ENCODE results near the gene NR3C2.
"Not testable (repeated sequence)": the region's sequence is repeated elsewhere in the genome, so short reads cannot be mapped to it uniquely, and the experiment has no call there.

NR3C2 gene

DNA sequence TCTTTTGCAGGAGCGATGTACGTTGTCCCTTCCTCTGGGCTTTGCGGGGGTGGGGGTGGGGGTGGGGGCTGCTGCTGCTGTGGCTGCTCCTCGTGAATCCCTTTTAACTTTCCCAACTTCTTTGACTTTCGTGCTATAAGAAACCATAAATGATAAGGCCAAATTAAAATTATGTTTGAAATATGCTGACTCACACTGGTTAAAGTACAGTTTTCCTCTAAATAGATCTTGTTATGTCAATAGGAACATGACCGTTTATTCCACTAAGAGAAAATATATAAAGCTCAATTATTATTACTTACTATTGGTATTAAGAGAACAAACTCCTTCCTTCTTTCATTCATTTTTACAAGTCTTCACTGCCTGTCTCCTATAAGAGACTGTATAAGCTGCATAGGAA is 287.4 kb downstream of the NR3C2 start:
- no peak for DNase-seq

DNA sequence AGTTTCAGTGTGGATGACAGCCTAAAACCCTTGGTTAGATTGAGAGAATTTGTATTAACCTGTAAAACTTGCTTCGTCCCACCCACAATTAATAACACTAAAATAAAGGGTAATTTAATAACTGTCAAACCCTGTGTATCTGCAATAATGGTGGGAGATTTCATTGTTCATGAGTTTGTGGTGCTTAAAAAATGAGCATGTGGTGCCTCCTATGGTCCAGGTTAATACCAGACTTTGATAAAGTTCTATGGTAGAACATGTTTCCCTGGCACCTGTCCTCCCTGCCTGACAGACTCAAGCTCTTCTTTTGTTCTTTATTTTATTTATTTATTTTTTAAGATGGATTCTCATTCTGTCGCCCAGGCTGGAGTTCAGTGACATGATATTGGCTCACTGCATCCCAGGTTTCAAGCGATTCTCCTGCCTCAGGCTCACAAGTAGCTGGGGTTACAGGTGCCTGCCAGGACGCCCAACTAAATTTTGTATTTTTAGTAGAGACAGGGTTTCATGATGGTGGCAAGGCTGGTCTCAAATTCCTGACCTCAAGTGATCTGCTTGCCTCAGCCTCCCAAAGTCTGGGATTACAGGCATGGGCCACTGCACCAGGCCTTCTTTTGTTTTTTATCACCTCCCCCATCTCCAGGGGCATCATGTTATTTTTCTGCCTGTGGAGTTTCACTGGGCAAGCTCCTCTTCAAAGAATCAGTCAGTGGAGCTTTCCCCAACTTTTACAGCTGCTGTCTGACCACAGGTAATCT is 289.2 kb downstream of the NR3C2 start:
- peak in 1 of 2 experiments; percentile 16 for DNase-seq

DNA sequence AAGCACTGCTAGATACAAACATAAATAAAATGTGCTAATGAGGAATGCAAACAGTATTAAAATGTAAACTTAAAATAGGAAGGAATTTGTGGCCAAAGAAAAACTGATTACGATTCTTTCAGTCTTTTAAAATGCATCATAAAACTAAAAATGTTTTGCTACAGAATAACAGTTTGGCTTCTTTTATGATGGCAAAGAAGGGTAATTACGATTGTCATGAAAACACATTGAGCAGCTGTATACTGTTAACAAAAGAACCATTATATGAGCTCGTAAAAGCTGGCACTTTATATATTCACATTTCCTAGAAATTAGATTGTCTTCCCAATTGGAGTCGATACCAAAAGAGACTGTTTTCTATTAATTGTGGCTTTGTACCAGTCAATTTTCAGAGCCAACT is 290.4 kb downstream of the NR3C2 start:
- no peak for DNase-seq

DNA sequence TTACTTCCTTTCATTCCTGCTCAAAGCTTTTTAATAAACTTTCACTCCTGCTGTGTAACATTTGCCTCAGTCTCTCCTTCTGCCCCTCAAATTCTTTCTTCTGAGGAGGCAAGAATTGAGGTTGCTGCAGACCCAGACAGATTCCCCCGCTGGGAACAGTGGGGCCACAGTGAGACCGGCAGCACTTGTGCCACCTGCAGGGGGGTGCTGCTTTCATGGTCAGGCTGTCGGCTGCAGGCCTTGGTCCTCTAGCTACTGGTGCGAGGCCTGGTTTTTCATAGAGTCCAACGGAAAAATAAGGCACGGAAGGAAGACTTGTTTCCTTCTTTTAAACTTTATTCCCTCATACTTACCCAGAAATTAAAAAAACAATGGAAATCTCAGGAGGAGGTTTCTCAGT is 296.7 kb downstream of the NR3C2 start:
- DNase-seq: no peak

DNA sequence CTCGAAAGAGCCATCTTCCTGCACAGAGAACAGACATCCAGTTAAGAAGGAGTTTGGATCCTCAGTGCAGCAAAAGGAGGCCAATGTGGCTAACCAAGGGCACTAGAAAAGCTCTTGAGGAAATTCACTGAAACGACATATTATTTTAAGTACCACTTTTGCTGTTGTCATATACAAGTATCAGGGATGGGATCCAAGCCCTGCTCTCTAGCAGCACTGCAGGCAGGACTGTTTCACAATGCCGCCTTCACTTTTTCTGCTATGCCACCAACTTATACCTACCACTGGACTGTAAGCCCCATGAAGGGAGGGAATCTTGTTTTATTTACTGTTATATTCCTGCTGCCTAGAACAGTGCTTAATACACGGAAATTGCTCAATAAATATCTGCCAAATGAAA is 299.0 kb downstream of the NR3C2 start:
- no peak for DNase-seq

DNA sequence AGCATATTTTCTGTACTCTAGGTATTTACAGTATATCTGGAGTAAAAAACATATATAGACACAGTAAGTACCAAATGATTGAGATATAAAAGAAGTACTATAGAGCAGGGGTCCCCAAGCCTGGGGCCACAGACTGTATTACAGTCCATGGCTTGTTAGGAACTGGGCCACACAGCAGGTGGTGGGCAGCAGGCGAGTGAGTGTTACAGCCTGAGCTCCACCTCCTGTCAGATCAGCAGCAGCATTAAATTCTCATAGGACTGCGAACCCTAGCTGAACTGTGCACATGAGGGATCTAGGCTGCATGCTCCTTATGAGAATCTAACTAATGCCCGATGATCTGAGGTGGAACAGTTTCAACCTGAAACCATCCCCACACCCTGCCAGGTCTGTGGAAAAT is 300.7 kb downstream of the NR3C2 start:
- peak in 1 of 2 experiments; percentile 11 for DNase-seq

DNA sequence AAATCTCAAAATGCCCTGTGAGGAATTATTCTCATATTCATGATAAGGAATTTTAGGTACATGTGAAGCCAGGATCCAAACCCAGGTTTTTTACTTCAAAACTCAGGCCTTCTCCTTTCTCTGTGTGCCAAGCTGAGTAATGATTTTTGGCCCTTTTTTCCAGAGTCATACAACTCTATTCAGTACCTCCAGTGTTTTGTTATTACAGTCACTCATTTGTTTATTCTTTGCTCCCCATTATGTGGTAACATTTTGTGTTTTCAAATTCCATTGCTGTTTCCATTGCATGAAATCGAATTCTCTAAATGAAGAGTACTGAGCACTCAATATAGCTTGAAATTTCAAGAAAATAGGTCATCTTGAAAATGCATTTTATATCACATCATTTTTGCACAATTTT is 315.4 kb downstream of the NR3C2 start:
- DNase-seq: no peak

DNA sequence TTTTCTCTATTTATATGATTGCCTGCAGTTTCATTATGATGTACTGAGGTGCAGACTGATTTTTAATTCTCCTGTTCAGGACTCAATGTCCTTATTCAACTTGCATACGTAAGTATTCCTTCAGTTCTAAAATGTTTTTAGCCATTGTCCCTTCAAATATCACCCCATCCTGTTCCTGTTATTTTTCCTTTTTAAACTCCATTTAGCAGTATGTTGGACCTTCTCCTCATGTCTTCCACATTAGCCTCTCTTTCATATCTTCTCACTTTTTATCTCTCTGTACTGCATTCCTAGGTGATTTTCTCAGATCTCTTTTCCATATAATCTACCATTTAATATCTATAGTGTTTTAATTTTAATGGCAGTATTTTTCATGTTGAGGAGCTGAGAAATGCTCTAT is 317.7 kb downstream of the NR3C2 start:
- DNase-seq: no peak

DNA sequence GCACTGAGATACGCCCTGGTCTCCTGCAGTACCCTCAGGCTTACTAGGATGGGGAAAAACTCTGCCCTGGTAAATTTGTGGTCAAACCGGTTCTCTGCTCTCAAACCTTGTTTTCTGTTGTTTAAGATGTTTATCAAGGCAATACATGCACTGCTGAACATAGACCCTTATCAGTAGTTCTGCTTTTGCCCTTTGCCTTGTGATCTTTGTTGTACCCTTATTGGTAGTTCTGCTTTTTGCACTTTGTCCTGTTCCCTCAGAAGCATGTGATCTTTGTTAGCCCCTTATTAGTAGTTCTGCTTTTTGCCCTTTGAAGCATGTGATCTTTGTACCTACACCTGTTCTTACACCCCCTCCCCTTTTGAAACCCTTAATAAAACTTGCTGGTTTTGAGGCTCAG is 319.1 kb downstream of the NR3C2 start:
- not testable (repeated sequence) for DNase-seq

DNA sequence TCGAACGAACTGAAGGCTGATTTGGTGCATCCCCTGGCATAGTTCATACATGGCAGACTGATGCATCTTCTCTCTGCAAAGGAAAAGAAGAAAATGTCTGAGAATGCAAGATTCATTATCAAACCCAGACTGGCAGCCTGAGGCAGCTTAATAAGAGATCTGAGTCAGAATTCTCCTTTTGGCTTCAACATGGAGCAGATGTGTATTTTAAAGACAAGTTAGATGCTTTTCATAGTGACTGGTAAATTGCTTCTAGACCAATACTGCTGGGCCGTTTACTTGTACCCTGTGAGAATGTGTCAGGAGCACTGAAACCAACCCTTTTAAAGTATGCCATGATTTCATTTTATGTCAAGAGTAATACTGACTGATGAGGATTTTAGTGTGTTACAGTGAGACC is 322.0 kb downstream of the NR3C2 start:
- no peak for DNase-seq

DNA sequence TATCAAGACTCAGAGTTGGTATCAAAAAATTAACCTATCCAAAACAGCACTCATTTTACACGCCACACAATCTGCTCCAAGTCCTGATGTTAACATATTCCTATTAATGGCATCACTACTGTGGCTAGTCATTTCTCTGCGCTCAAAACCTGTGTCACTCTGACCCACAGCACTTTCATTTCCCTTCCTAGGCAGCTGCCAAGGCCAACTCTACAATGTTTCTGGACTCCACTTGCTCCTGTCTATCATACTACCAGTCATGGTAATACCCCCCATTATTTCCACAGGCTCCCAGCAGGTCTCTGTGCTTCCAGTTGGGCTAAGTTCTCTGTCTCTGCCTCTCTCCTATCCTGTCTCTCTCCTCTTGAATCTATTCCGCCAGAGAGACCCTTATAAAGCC is 323.6 kb downstream of the NR3C2 start:
- no peak for DNase-seq

DNA sequence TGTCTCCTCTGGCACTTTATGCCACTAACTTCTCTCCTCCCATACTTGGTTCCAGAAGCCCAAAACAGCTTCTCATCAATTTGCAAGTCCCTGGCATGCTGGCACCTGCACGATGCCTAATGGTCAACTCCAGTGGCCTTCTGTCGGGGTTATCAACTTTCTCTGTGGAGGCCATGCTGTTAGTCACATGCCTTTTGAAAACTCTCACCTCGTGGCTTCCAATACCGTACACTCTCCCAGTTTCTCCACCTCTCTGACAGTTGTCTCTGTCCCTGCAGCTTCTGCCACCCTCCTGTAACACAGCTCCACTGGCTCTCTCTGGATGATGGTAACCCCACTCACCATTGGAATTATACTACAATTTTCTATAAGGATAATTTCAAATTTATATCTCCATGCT is 324.0 kb downstream of the NR3C2 start:
- no peak for DNase-seq

DNA sequence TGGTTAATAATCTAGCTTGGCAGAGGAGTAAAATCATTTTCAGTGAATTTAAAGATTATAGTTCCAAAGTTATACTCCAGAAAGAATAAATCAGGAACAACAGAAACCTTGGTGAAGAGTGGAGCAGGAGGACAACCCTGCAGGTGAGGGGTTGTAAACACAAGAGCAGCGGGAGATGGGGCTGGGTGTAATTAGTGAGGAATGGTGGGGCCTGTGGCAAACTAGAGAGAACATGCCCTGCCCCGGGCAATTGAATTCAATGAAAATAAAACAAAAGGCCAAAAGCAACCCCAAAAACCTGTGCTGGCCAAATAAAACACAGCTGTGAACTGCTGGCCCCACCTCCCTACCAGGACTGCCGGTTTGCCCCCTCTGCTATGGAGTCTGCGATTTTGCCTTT is 325.2 kb downstream of the NR3C2 start:
- DNase-seq: no peak

DNA sequence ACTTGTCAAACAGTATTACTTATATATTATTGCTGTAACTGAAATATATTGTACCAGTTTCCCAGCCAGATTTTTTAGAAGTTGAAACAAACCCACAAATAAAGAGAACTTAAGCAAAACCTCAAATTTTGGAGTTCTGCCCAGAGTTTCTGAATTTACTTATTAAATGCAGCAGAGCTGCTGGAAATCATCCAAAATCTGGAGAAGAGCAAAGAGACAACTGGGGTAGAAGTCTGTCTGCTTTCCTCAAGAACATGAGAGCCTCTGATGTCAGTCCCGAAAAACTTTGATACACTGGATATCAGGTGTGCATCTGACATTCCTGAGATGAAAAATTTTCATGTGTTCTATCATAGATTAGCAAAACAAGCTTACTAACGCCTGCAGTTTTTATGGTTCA is 325.9 kb downstream of the NR3C2 start:
- no peak for DNase-seq

DNA sequence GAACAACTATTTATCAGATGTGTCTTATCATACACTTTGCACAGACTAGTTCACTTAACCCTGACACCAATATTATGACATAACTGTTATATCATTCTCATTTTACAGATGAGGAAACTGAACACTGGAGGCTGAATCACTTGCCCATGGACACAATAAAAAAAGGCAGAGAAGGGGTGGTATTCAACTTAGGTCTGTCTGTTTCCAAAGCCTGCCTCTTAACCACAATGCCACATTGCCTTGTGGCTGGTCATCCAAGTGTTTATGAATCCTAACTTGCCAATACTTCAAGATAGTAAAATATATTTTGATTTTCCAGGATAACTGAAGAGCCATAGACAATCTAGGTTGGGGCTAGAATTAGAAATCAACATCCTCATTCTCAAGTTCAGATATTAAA is 327.8 kb downstream of the NR3C2 start:
- DNase-seq: no peak

DNA sequence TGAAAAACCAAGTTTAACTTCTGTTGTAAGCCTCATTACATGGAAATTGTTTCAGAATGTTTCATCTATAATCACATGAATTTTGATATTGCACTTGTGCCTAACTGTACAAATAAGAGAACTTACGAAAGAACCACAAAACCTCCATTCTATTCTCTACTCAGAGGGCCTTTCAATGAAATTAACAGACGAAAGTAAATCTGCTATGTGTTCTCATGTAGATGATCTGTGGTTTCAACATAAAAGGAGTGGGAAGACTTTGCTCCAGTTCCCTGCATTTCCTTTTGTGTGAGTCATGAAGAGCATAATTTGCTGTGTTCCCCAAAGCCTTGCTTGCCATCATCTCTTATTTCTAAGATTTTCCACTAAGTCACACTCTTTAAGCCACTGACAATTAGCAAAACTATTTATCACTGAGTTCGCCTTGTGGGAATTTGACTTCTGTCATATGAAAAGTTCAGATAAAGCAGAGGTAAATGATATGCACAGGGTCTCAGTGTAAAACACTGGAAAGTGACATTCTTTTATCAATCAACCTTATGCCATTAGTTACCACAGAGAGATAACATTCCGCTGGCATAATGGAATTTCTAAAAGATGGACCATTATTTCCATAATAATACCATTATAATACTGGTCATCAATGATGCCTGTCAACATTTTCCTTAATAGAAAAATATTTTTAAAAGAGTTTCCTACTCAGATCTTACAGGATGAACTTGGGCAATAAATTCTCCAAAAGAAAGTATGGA is 329.8 kb downstream of the NR3C2 start:
- no peak for DNase-seq

DNA sequence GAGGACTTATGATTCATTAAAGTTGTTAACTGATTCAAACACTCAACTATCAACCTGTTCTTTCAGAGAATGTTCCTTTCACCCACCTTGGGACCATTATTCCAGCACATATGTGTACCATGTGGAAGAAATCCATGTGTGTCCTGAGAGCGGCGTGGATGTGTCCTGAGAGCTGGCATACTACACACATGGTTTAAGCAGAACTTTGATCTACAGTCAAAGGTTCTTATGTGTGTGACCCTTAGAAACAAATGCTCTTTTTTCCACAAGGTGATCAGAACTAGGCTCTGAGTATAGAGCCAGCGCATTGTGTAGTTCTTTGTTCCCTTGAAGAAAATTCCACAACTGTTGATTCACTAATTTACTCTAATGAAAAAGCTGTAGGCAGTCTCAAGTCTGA is 332.0 kb downstream of the NR3C2 start:
- no peak for DNase-seq

DNA sequence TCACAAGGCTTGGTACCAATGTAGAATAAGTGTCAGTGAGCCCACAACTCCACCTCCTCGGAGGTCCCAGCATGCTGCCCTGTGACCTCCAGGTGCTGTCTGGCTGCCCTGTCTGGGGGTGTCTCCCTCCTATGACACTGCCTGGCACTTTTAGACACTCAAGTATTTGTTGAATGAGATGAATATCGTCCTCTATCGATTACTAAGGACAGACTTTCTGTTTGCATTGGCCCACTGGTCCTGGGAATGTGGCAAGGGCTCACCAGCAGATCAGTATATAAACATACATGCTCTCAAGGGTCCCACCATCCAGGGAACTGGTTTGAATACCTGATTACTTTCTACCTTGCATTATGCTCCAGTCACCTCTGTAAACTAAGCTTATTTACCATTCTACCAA is 333.0 kb downstream of the NR3C2 start:
- DNase-seq: no peak

DNA sequence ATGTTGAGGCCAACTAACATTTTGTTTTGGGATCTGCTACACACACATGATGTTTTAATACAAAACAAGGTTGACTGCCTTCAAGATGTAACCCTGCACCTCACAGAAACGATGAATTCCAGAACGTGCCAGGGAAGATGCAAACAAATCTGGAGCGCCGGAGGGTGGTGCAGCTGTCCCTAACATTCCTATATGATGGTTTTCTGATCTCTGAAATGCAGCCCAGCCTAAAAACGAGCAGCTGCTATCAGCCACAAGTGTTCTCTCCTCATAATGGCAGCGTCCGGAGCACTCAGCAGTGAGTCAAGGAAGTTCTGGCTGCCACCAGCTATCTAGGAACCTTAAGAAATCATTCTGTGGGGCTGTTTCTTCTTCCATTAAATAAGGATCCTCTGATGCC is 333.4 kb downstream of the NR3C2 start:
- DNase-seq: no peak

DNA sequence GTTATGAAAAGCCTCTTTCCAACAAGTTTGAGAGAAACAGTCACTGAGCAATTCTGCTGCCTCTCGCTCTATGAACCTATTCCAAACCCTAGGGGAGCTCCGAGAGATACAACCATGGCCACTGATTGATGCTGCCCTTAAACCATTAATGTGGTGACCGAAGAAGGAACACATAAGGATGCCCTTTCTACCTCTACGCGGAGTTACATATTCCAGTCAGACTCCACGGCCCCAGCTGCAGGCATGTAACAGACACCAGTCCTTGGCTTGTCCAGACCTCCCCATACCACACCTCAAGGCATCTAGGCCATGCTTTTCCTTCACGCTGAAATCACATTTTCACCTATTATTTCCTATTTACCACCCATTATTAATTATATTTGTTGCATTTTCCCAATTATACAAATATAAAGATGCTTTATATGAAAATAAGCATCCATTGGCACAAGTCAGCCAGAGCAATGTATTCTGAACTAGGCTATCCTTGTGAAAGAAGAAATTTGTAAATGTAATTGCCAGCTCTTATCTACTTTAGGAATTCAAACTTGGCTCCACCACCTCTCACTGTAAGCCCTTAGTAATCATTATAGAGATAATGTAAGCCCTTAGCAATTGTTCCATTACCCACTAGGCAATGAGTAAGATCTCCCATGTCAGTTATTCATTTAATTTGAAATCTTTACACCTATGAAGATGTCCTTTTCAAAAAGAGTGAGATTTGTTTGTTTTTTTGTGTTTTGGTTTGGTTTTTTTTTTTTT is 338.4 kb downstream of the NR3C2 start:
- no peak for DNase-seq

DNA sequence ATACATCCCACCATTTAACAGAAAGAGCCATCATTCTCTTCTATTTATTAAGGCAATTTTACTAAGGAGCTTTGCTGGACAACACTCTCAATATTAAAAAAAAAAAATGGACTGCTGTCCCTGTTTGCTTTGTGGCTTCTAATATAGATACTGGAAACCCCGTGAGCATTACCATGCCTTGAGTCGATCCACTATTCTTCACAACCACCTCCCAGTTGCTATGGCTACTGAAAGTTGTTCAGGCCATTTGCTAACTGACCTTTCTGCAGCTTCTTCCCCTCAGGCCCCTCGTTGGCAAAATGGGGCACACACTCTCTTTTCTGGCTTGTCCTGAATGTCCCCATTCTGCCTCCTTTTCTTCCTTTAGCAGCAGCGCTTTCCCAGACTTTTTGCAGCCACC is 340.4 kb downstream of the NR3C2 start:
- DNase-seq: no peak

DNA sequence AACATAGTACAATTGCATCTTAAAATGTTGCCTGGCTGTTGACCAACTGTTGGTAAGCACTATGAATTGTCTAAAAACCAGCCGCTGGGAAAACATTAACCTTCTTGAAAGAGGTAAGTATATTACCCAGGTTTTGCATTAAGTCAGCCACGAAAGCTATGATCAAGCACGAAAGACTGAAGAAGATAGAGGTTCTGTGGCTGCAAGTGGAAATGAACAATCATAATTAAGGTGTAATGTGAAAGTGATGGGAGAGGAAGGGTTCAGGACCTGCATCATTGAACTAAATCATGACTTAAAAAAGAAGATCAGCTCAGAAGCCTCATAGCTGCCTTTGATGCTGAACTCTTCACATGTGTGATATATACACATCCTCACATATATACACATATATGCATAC is 341.0 kb downstream of the NR3C2 start:
- no peak for DNase-seq

DNA sequence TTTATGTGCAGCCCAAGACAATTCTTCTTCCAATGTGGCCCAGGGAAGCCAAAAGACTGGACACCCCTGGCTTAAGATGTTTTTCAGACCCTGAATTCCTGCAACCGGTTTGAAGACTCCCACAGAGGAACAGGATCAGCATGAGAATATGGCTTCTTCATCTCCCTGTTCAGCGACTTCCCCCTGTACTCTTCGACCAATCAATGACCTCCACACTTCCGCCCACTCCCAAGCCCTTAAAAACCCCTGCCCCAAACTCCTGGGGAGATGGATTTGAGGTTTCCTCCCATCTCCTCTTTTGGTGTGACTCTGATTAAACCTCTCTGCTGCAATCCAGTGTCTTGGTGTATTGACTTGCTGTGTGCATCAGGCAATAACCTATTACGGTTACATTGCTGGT is 344.4 kb downstream of the NR3C2 start:
- DNase-seq: no peak

DNA sequence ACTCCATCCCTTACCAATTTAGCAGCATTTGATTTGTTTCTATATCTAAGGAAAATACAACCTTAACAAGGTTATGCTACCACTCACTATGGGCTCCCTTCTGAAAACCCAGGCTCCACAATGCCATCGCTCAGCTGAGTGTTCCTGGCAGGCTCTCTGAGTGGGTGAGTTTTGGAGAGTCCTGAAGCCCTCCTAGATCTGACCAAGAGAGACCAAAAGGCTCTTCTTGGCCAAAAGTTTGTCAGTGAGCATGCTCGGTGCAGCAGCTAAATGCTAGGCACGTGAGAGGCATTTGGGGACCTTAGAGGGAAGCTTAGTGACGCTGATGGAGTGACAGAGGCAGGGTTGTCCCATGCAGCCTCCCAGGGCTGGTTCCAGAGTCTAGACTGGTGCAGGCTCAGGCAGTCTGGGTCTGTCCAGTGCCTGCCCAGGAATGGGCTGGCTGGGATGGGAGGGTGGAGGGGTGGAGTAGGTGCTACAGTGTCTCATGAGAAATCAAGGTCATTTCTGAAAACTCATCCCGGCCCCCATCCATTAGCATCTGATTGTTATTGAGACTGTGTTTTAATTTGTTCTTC is 346.8 kb downstream of the NR3C2 start:
- DNase-seq: no peak
